ENCODE data around the gene TNIK.

TNIK gene

DNA sequence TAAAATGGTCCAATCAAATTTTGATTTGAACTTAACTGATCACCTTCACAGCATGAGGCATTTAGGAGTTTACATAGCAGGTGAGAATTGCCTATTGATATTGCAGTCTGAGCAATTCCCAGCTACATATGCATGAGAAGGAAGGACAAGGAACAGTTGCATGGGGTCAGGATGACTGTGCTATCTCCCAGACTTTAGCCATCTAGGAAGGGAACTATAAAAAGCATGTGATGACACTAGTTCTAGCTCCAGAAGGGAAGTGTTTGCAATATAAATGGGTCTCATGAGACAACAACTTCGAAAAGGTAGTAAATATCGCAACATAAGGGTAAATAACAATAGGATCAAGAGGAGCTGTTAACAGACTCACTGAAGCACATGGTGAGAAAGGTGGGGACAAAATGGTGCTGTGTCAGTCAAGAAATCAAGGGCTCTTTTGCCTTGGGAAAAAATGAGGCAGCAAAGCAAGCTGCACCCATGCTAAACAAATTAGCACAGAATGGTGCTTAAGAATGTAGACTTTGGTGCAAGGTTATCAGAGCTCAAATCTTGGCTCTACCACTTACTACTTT lies 343.3 kb downstream of the TNIK start:
- ChIA-PET POLR2A (no interaction called here), CTCF (no interaction called here)
- no peak for DNase-seq (ENCODE audit: low read depth, low spot score)
- H3K4me3 ChIP-seq (ENCODE audit: low read depth, low read length) = no peak overlapping the region
- TF ChIP-seq, protein P1, sequence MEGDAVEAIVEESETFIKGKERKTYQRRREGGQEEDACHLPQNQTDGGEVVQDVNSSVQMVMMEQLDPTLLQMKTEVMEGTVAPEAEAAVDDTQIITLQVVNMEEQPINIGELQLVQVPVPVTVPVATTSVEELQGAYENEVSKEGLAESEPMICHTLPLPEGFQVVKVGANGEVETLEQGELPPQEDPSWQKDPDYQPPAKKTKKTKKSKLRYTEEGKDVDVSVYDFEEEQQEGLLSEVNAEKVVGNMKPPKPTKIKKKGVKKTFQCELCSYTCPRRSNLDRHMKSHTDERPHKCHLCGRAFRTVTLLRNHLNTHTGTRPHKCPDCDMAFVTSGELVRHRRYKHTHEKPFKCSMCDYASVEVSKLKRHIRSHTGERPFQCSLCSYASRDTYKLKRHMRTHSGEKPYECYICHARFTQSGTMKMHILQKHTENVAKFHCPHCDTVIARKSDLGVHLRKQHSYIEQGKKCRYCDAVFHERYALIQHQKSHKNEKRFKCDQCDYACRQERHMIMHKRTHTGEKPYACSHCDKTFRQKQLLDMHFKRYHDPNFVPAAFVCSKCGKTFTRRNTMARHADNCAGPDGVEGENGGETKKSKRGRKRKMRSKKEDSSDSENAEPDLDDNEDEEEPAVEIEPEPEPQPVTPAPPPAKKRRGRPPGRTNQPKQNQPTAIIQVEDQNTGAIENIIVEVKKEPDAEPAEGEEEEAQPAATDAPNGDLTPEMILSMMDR (IDR thresholded peaks at IDR 0.05; ENCODE audit: insufficient read depth, low read length, missing control alignments) = no peak

DNA sequence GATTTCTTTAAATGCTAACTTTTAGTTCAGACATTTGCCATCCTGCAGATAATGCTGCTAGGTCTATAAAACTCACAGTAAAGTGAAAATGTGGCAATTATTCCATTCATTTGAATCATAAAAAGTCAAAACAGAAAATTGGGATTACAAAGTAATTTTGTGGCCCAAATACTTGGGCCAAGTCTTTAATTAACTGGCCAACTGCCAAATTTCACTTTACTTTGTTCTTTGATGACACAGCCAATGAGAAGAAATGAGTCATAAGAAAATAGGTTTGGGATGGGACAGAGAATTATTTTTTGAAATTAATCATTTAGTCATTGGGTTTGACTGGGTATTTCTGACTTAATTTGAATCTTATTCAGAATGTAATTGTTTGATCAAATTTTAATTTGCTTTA lies 343.8 kb downstream of the TNIK start:
- ChIA-PET CTCF (no interaction called here), POLR2A (no interaction called here)
- no peak for DNase-seq (ENCODE audit: low read depth, low spot score)
- TF ChIP-seq, protein P1 (IDR thresholded peaks at IDR 0.05; ENCODE audit: insufficient read depth, low read length, missing control alignments) = no peak
- H3K4me3 ChIP-seq (ENCODE audit: low read depth, low read length) = no peak overlapping the region

DNA sequence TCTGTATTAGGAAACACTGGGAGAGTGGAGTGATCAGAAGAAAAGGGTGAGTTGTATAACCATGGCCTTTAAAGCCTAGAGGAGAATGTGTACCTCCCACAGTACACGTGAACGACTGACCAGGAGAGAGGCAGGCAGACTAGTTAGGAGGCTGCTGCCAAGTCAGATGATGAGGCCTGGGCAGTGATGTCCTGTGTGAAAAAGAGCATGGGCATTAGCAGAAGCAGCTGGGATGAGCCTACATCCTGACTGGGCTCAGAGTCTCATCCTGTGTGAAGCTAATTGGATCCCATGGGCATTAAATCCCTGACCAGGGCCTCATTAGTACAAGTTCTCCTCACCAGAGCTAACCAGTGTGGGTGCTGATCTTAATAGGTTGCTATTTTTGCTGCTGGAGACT lies 344.5 kb downstream of the TNIK start:
- H3K4me3 ChIP-seq (ENCODE audit: low read depth, low read length) = no peak overlapping the region
- no peak for DNase-seq (ENCODE audit: low read depth, low spot score)
- ChIA-PET CTCF (no interaction called here), POLR2A (no interaction called here)
- TF ChIP-seq, protein P1 (IDR thresholded peaks at IDR 0.05; ENCODE audit: insufficient read depth, low read length, missing control alignments) = no peak

DNA sequence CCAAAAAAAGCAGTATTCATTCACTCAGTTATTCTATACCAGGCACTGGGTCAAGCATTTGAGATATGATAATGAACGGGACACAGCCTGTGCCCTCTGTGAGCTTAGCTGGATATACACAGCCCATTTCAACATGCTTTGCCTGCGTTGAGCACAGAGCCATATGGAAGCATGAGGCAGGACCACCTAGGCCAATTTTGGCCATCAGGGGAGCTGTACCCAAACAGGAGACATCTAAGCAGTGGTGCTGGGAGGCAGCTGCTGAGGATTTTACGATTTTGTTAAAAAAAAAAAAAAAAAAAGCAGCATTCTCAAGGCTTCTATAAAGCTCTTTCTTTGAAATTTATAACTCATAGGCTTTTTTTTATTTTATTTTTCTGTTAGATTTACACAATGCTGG lies 346.5 kb downstream of the TNIK start:
- no peak overlapping the region for H3K4me3 ChIP-seq (ENCODE audit: low read depth, low read length)
- ChIA-PET POLR2A (no interaction called here), CTCF (interaction anchor here (0.7 to 0.8 kb wide), 4 partner anchors 10 to 205 kb away, joined by 3 read pairs; no protein-coding TSS in a partner anchor)
- TF ChIP-seq, protein P1 (IDR thresholded peaks at IDR 0.05; ENCODE audit: insufficient read depth, low read length, missing control alignments) = peak; percentile 20
- no peak for DNase-seq (ENCODE audit: low read depth, low spot score)

DNA sequence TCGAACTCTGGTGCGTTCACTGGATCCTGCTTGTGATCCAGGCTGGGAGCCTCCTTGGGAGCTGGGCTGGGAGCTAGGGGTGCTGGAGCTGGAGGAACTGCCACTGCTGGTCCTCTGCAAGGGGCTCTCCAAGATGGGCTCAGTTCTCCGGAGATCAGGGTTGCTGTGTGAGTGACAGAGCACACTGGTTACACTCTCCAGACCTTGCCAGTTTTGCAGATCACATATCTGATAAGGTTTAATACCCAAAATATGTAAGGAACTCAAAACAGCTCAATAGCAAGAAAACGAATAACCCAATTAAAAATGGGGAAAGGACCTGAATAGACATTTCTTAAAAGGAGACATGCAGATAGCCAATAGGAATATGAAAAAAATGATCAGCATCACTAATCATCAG lies 349.5 kb downstream of the TNIK start:
- TF ChIP-seq, protein P1 (IDR thresholded peaks at IDR 0.05; ENCODE audit: insufficient read depth, low read length, missing control alignments) = no peak
- CTCF ChIA-PET = no interaction called here
- POLR2A ChIA-PET = no interaction called here

DNA sequence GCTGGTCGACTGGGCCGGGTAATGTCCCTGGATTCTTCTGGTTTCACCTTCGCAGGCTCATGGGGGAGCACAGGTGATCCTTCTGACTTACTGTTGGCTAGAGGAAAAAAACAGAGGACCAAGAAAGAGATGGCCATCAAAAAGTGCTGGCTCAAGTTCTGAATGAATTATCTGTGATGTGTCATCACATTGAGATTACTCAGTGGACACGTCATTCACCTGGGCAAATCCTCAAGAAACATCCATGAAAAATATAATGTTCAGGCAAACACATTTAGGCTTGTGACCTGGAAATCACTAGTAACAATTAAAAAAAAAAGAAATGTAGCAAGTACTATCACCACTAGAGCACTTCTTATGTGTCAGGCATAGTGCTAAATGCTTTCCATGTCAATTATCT lies 352.1 kb downstream of the TNIK start:
- no peak for DNase-seq (ENCODE audit: low read depth, low spot score)
- H3K4me3 ChIP-seq (ENCODE audit: low read depth, low read length) = no peak overlapping the region
- TF ChIP-seq, protein P1 (IDR thresholded peaks at IDR 0.05; ENCODE audit: insufficient read depth, low read length, missing control alignments) = no peak
- ChIA-PET POLR2A (no interaction called here), CTCF (interaction anchor here (1.9 kb wide), 1 partner anchor 59 kb away, joined by 5 read pairs; no protein-coding TSS in a partner anchor)

More for the DNA sequence above, 349.5 kb downstream of the TNIK start:
- DNase-seq (ENCODE audit: low read depth, low spot score) = no peak
- no peak overlapping the region for H3K4me3 ChIP-seq (ENCODE audit: low read depth, low read length)
